AG20443 (cell line): ENCODE data around the gene NPR3.
A peak's percentile ranks its signal among the peaks of the same experiment; 100 is the strongest.

Source experiments
- DNase-seq: peaks from one replicate; pipeline ENCODE4 v3.0.0; 2012; ENCODE audit warnings: low spot score, mixed read lengths

The NPR3 gene

DNA sequence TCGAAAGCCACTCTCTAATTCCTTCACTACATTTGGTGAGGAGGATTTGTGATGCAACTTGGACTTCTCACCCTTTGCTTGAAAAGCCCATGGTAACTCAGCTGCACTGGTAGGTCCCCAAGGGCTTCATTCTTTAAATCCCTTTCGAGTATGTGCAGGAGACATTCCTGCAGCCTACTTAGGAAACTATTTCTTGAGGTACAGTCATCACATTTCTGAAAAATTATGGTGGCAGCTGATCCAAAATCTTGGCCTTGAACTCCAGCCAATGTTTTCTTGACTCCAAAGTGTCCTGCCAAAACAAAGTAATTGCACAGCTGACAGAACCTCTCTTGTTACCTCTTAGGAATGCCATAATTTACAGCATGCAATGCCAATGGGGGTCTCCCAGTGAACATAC, 99.7 kb downstream of the NPR3 start:
- DNase-seq, result peak; percentile 72

- DNase-seq, result no peak
Observed at GRCh38 chr5:32812399-32812798, 101.3 kb downstream of the NPR3 start.

DNA sequence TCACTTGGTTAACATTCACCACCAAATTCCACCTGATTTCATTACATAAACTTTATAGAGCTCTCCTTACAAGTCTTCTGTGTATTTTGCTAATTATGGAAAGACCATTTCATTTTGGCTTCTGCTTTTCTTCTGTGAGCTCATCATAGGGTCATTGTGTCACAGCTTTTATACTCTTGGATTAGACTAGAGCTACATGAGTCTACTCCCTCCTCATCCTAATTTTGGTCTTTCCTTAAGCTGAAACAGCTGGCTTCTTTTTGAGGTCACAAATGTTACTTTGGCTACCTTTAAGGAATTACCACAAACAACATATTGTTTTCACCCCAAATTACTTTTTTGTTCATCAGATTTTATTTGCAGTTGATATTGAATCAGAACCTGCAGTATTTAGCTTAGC, 103.0 kb downstream of the NPR3 start:
- no peak for DNase-seq

DNA sequence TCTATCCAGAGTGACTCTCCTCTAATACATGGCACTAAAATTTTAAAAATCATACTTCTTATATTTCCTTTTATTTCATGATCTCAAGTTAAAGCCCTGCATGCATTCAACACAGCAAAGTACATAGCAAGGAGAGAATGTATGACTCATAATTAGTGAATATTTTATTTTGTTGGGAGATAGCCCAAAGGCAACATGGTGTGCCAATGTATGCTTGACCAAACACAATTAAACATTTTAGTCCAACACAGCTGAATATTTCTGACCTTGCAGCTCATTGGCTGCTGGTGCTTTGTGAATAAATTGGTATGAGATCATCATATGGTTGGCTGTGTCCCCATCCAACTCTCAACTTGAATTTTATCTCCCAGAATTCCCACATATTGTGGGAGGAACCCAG, 103.5 kb downstream of the NPR3 start:
- DNase-seq, result peak; percentile 40

GRCh38 chr5:32827981-32828380, 116.9 kb downstream of the NPR3 start:
- DNase-seq, result no peak

GRCh38 chr5:32828492-32828891, 117.4 kb downstream of the NPR3 start:
- DNase-seq, result peak; percentile 35

- no peak for DNase-seq
Observed at GRCh38 chr5:32831624-32832023, 120.5 kb downstream of the NPR3 start.

DNA sequence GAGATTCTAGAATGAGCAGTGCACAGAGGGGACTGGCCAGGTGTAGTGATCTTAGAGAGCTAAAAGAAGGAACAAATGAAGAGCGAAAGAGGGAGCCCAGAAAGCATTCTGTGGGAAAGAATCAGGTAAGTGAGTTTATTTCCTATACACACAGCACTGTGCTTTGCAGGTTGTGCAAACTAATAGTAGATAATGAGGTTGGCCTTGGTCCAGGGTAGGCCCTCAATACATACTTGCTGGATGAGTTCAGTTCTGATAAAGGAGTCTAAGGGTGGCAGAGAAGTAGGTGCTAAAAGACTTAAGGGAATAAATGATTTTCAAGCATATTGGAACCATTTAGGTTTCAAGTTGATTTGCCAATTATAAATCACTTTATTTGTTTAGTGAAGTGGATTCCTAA, 122.0 kb downstream of the NPR3 start:
- DNase-seq, result no peak

GRCh38 chr5:32833663-32834062, 122.5 kb downstream of the NPR3 start:
- DNase-seq, result no peak

- no peak for DNase-seq
Observed at GRCh38 chr5:32834251-32834650, 123.1 kb downstream of the NPR3 start.

DNA sequence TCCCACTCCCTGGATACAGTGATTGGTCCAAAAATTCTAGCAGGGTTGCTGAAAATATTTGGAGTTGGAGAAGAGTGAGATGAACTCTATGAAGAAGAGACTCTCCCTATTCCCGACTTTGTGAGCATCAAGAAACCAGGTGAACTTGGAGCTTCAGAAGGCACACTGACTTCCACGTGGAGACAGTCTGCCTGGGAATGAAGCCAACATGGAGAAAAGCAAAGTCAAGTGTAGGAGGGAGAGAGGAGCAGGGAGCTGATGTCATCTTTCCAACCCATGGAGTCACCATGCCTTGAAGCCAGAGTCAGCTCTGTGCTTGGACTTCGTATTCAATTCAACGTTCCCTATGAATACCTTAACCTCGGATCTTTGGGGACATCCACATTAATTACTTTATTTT, 125.1 kb downstream of the NPR3 start:
- no peak for DNase-seq

- no peak for DNase-seq
Observed at GRCh38 chr5:32837211-32837610, 126.1 kb downstream of the NPR3 start.

GRCh38 chr5:32839106-32839505, 128.0 kb downstream of the NPR3 start:
- DNase-seq, result no peak

- no peak for DNase-seq
Observed at GRCh38 chr5:32840606-32841005, 129.5 kb downstream of the NPR3 start.
